GM18873 (cell line): ENCODE measurements around the gene PLCL1.
"Not testable (repeated sequence)": the region's sequence is repeated elsewhere in the genome, so short reads cannot be mapped to it uniquely, and the experiment has no call there.

Source experiments
- ATAC-seq: cut with Tn5 transposase; IDR thresholded peaks from one replicate; pipeline ENCODE4 v1.9.1; 2021; ENCODE audit warnings: mild to moderate bottlenecking, moderate library complexity, moderate number of reproducible peaks; ENCODE audit not compliant: unreplicated experiment, low FRiP score

The PLCL1 gene

DNA sequence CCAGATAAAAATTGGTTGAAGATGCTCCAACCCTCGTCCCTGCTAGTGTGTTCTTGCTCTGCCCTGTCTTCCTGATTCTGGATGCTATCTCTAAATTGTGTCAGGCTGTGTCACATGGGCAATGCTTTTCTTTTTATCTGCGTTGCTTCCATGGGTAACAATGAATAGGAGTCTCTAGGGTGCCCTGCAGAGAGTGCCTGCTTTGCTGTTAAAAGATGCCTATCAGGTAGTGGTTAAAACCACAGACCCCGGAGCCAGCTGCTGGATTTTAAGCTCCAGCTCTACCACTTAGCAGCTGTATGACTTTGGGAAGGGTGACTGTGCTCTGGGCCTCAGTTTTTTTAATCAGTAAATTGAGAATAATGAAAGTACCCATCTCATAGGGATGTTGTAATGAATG, 340.3 kb downstream of the PLCL1 start:
- no peak for ATAC-seq

GRCh38 chr2:198146346-198146940, 342.1 kb downstream of the PLCL1 start:
- no peak for ATAC-seq

GRCh38 chr2:198157314-198157713, 352.9 kb downstream of the PLCL1 start:
- no peak for ATAC-seq

DNA sequence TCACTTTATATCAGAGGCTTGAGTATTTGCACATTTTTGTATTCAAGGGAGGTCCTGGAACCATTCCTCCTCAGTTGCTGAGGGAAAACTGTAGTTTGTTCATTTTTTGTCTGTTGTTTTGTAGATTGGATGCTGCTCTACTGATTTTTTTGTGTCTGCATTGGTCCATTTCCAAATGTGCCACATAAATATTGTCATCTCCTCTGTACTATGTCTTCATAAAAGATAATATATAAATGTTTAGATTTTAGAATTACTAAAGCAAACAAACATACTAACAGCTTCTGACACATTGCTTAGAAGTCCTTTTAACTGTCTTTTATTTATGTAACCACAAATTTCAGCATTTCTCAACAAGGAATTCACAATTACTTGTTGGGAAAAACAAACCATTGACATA, 356.8 kb downstream of the PLCL1 start:
- no peak for ATAC-seq

DNA sequence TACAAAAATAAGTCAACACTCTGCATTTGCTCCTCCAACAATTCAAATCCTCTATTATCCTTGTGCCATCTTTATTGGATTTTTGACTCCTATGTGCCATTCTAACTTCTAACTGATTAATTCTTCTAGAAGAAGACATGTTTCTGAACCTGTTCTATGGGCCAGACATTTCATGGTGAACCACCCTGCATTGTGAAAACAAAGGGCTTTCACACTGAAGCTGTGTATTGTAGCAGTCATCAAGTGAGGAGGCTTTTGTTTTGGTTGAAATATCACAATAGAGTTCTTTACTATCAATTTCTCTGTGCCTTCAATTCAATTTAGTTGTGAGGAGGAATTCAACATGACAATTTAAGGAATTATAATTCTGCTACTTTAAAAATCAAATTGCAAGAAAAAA, 357.9 kb downstream of the PLCL1 start:
- no peak for ATAC-seq

GRCh38 chr2:198164843-198165242, 360.4 kb downstream of the PLCL1 start:
- no peak for ATAC-seq

DNA sequence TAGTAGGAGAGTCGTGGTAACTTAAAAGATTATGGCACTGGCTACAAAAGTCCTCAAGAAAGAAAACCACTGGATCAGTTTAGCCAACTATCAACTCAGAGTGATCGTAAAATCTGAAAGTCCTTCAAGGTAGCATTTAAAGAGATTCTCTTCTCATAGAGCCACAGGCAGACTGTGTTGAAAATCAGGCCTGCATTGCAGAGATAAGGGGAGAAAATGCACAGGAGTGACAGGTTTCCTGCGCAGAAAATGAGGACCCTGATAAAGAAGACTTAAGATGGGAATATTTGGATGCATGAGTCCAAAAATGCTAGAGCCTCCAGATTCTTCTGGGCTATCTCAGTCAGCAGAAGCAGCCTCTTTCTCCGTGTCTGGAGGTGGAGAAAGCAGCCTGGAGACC, 360.9 kb downstream of the PLCL1 start:
- ATAC-seq: no peak

- ATAC-seq: no peak
These were observed 363.0 kb downstream of the PLCL1 start for GRCh38 chr2:198167346-198167745.

DNA sequence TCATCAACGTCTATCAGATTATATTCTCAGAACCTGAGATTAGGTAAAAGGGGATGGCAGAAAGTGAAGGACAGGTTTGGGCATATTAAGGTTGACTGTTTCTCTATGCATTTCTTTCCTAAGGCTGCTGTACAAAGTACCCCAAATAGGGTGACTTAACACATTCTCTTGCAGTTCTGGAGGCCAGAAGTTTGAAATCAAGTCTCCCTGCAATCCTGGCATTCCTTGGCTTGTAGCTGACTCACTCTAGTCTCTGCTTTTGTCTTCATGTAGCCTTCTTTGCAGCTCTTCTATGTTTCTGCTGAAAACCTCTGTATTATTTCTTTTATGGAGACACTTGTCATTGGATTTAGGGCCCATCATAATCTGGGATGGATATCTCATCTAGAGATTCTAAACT, 364.3 kb downstream of the PLCL1 start:
- ATAC-seq: no peak

- ATAC-seq: no peak
These were observed 368.8 kb downstream of the PLCL1 start for GRCh38 chr2:198173242-198173641.

- ATAC-seq: no peak
These were observed 369.5 kb downstream of the PLCL1 start for GRCh38 chr2:198173864-198174263.

DNA sequence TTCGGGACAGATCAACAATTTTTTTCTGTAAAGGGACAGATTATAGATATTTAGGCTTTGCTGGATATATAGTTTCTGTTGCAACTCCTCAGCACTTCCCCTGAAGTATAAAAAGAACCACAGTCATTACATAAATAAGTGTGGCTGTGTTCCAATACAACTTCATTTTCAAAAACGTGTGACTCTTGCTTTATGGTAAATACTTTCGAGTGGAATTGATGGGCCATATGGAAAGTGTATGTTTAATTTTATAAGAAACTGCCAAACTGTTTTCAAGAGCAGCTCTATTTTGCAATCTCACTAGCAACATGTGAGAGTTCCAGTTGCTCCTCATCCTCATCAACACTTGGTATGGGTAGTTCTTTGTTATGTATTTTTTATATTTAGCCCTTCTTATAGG, 370.9 kb downstream of the PLCL1 start:
- no peak for ATAC-seq

DNA sequence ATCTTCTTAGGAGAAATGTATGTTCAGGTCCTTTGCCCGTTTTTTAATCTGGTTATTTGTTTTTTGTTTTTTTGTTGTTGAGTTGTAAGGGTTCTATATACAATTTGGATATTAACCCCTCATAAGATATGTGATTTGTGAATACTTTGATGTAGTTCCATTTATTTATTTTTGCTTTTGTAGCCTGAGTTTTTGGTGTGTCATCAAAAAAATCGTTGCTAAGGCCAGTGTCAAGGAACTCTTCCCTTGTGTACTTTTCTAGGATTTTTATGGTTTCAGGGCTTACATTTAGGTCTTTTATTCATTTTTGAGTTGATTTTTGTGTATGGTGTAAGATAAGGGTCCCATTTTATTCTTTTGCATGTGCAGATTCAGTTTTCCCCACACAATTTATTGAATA, 372.6 kb downstream of the PLCL1 start:
- no peak for ATAC-seq

DNA sequence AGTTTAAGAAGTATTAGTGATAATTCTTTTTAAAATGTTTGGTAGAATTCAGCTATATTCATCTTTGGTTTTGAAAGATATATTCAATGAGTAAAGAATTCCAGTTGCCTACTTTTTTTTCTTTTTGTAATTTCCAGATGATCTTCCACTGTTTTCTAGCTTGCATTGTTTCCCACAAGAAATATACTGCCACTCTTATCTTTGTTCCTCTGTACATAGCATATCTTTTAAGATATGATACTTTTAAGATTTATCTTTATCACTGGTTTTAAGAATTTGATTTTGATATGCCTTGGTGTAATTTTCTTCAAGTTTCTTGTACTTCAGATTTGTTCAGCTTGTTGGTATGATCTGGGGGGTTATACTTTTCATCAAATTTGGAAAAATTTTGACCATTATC, 374.4 kb downstream of the PLCL1 start:
- no peak for ATAC-seq

GRCh38 chr2:198186257-198186656, 381.9 kb downstream of the PLCL1 start:
- no peak for ATAC-seq

- no peak for ATAC-seq
These were observed 383.4 kb downstream of the PLCL1 start for GRCh38 chr2:198187841-198188240.

- no peak for ATAC-seq
These were observed 384.6 kb downstream of the PLCL1 start for GRCh38 chr2:198188982-198189381.

DNA sequence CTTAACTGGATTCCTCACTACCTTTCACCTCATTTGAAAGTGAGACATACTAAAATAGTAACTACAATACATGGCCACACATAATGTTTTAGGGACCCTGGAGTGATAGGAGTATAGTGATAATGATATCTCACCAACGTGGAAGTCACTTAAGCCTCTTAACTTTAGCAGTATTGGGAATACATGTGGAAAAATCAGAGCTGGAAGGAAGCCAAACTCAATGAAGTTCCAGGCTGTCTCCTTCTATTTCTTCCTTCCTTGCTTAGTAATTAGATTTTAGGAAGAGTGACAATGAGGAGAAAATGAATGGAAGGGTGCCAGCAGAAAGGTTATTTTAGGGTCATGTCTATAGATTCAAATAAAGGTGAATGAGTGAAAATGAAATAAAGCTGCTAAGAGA, 387.3 kb downstream of the PLCL1 start:
- ATAC-seq: no peak

DNA sequence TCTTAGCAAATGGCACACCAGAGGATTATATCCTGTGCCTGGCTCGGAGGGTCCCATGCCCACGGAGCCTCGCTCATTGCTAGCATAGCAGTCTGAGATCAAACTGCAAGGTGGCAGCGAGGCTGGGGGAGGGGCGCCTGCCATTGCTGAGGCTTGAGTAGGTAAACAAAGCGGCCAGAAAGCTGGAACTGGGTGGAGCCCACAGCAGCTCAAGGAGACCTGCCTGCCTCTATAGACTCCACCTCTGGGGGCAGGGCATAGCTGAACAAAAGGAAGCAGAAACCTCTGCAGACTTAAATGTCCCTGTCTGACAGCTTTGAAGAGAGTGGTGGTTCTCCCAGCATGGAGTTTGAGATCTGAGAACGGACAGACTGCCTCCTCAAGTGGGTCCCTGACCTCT, 392.2 kb downstream of the PLCL1 start:
- not testable (repeated sequence) for ATAC-seq
